Measurements from ENCODE around the gene ENC1.

DNA sequence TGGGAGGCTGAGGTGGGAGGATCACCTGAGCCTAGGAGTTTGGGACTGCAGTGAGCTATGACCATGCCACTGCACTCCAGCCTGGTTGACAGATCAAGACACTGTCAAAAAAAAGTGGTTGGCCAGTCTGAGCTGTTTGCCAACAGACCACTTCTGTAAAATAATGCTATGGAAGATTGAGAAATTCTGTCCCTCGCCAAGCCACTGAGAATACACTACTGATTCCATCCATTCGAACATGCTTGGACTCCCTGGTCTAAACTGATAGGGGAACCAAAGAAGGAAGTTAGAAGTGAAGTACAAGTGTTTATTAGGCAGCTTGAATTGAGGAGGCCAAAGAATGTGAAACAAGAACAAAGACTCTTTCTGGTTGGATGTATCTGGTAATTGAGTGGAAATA is 27.2 kb downstream of the ENC1 start:
- TF ChIP-seq, protein P1, sequence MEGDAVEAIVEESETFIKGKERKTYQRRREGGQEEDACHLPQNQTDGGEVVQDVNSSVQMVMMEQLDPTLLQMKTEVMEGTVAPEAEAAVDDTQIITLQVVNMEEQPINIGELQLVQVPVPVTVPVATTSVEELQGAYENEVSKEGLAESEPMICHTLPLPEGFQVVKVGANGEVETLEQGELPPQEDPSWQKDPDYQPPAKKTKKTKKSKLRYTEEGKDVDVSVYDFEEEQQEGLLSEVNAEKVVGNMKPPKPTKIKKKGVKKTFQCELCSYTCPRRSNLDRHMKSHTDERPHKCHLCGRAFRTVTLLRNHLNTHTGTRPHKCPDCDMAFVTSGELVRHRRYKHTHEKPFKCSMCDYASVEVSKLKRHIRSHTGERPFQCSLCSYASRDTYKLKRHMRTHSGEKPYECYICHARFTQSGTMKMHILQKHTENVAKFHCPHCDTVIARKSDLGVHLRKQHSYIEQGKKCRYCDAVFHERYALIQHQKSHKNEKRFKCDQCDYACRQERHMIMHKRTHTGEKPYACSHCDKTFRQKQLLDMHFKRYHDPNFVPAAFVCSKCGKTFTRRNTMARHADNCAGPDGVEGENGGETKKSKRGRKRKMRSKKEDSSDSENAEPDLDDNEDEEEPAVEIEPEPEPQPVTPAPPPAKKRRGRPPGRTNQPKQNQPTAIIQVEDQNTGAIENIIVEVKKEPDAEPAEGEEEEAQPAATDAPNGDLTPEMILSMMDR (conservative IDR thresholded peaks at IDR 0.05; ENCODE audit: low read depth, low read length): no peak
- no peak for TF ChIP-seq EZH2 (IDR thresholded peaks at IDR 0.05; ENCODE audit: borderline replicate concordance, low read depth, low read length, poor library complexity, severe bottlenecking)
